ENCODE measurements around the gene SLC6A6. TPM values are rescaled to one million over a fixed set of nuclear protein-coding genes. Genes with fewer than 3 reads are reported as not detected.

SLC6A6 gene
- total and polyA plus RNA-seq, 4 donors = 0.92 to 7.2 (median 2.9) TPM

- TF ChIP-seq YY1 (IDR thresholded peaks at IDR 0.05) (no peak), EGR1 (IDR thresholded peaks at IDR 0.05; ENCODE audit: low read depth in 2 of 2) (no peak), NR2F2 (IDR thresholded peaks at IDR 0.05) (no peak), HNF4A (conservative IDR thresholded peaks at IDR 0.05) (no peak), FOXA2 (IDR thresholded peaks at IDR 0.05) (no peak)
- TF ChIP-seq, protein P1, sequence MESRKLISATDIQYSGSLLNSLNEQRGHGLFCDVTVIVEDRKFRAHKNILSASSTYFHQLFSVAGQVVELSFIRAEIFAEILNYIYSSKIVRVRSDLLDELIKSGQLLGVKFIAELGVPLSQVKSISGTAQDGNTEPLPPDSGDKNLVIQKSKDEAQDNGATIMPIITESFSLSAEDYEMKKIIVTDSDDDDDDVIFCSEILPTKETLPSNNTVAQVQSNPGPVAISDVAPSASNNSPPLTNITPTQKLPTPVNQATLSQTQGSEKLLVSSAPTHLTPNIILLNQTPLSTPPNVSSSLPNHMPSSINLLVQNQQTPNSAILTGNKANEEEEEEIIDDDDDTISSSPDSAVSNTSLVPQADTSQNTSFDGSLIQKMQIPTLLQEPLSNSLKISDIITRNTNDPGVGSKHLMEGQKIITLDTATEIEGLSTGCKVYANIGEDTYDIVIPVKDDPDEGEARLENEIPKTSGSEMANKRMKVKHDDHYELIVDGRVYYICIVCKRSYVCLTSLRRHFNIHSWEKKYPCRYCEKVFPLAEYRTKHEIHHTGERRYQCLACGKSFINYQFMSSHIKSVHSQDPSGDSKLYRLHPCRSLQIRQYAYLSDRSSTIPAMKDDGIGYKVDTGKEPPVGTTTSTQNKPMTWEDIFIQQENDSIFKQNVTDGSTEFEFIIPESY (IDR thresholded peaks at IDR 0.05) = no peak
- Histone ChIP-seq H3K4me3 (ENCODE audit: low read depth in 1 of 3, low read length in 3 of 3) (no peak overlapping the region), H3K27me3 (ENCODE audit: control insufficient read depth in 4 of 4, insufficient read depth in 4 of 4, low read length in 3 of 4) (peaks cover 0 to 4% (median 0%) of the 10 kb centered on the region in 4 donors), H3K9me3 (ENCODE audit: control insufficient read depth in 4 of 4, low read length in 3 of 4) (no peaks in the 10 kb centered on the region), H3K9ac (ENCODE audit: low read depth in 1 of 2, low read length in 2 of 2) (no peak overlapping the region), H3K27ac (ENCODE audit: low read depth in 1 of 2, low read length in 2 of 2) (no peak overlapping the region), H3K36me3 (ENCODE audit: control insufficient read depth in 4 of 4, insufficient read depth in 3 of 4, low read depth in 1 of 4, low read length in 3 of 4) (no peaks in the 10 kb centered on the region), H3K4me1 (ENCODE audit: control insufficient read depth in 4 of 4, insufficient read depth in 4 of 4, low read length in 3 of 4) (no peaks in the 10 kb centered on the region)
- DNase-seq (ENCODE audit: low spot score) = no peak
- WGBS = 87% methylated on average over 11 of the region's 11 CpGs
Observed at GRCh38 chr3:14458434-14459275, 56.2 kb downstream of the SLC6A6 start.

DNA sequence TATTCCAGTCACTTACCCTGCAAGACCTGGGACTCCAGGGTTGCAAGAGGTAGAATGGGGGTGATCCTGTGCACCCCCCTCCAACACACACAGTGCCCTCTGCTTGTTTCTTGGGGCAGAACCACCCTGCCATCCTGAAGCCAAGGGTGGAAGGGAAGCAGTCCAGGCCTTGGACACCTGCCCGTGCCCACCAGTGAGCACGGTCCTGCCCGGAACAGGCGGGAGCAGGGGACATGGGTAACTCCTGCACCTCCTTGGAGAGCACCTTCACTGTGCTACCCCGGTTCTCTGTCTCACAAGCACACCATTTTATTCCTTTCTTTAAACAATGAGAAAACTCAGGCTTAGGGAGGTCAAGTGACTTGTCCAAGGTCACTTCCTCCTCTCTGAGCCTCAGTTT lies 57.0 kb downstream of the SLC6A6 start:
- Histone ChIP-seq H3K27ac (ENCODE audit: low read depth in 1 of 2, low read length in 2 of 2) (no peak overlapping the region), H3K27me3 (ENCODE audit: control insufficient read depth in 4 of 4, insufficient read depth in 4 of 4, low read length in 3 of 4) (peaks cover 0 to 4% (median 0%) of the 10 kb centered on the region in 4 donors), H3K4me3 (ENCODE audit: low read depth in 1 of 3, low read length in 3 of 3) (no peak overlapping the region), H3K9me3 (ENCODE audit: control insufficient read depth in 4 of 4, low read length in 3 of 4) (no peaks in the 10 kb centered on the region), H3K36me3 (ENCODE audit: control insufficient read depth in 4 of 4, insufficient read depth in 3 of 4, low read depth in 1 of 4, low read length in 3 of 4) (no peaks in the 10 kb centered on the region), H3K4me1 (ENCODE audit: control insufficient read depth in 4 of 4, insufficient read depth in 4 of 4, low read length in 3 of 4) (no peaks in the 10 kb centered on the region), H3K9ac (ENCODE audit: low read depth in 1 of 2, low read length in 2 of 2) (no peak overlapping the region)
- no peak for DNase-seq (ENCODE audit: low spot score)
- no peak for TF ChIP-seq RXRA (IDR thresholded peaks at IDR 0.05)
- TF ChIP-seq HNF4G (IDR thresholded peaks at IDR 0.05) = no peak
- TF ChIP-seq GABPA (IDR thresholded peaks at IDR 0.05 in 1 of 2, conservative IDR thresholded peaks at IDR 0.05 in 1 of 2) = no peak
- TF ChIP-seq NR2F2 (IDR thresholded peaks at IDR 0.05) = no peak
- no peak for TF ChIP-seq FOXA2 (IDR thresholded peaks at IDR 0.05)
- no peak for TF ChIP-seq JUND (IDR thresholded peaks at IDR 0.05)
- TF ChIP-seq CTCF (IDR thresholded peaks at IDR 0.05; ENCODE audit: low read depth, low read length, missing input control) = no peak
- TF ChIP-seq FOXA1 (IDR thresholded peaks at IDR 0.05) = no peak
- no peak for TF ChIP-seq HNF4A (conservative IDR thresholded peaks at IDR 0.05)
- TF ChIP-seq YY1 (IDR thresholded peaks at IDR 0.05) = no peak
- TF ChIP-seq SP1 (IDR thresholded peaks at IDR 0.05) = no peak
- TF ChIP-seq EGR1 (IDR thresholded peaks at IDR 0.05; ENCODE audit: low read depth in 2 of 2) = no peak
- TF ChIP-seq, protein P2, sequence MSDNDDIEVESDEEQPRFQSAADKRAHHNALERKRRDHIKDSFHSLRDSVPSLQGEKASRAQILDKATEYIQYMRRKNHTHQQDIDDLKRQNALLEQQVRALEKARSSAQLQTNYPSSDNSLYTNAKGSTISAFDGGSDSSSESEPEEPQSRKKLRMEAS (IDR thresholded peaks at IDR 0.05) = no peak
- no peak for TF ChIP-seq RAD21 (IDR thresholded peaks at IDR 0.05)
- 90% methylated on average over 5 of the region's 5 CpGs for WGBS

All from liver (tissue), 9 donors.